ENCODE measurements around the gene IGF2BP2.

The IGF2BP2 gene

GRCh38 chr3:185631108-185631507, 193.7 kb downstream of the IGF2BP2 start:
- DNase-seq, result no peak

GRCh38 chr3:185630182-185630622, 194.6 kb downstream of the IGF2BP2 start:
- peak; percentile 0 to 4 for DNase-seq

- DNase-seq, result no peak
These were observed 195.2 kb downstream of the IGF2BP2 start for GRCh38 chr3:185629554-185630181.

GRCh38 chr3:185625784-185626183, 199.1 kb downstream of the IGF2BP2 start:
- no peak for DNase-seq

GRCh38 chr3:185623939-185624665, 200.7 kb downstream of the IGF2BP2 start:
- no peak for DNase-seq

- no peak for DNase-seq
These were observed 211.8 kb downstream of the IGF2BP2 start for GRCh38 chr3:185613016-185613415.

- DNase-seq, result no peak
These were observed 218.6 kb downstream of the IGF2BP2 start for GRCh38 chr3:185606196-185606595.

GRCh38 chr3:185605566-185605965, 219.3 kb downstream of the IGF2BP2 start:
- DNase-seq, result no peak

GRCh38 chr3:185595526-185595925, 229.3 kb downstream of the IGF2BP2 start:
- peak; percentile 72 to 77 for DNase-seq

GRCh38 chr3:185594073-185594472, 230.8 kb downstream of the IGF2BP2 start:
- DNase-seq, result peak in 1 of 2 donors; percentile 6

Measured in inflammatory macrophage treated with lipopolysaccharide for 1 hour (primary cell).